GM12874 (cell line): Measurements from ENCODE around the gene SRMS.

Experiments used
- CTCF ChIP-seq: IDR thresholded peaks from 2 replicates; pipeline ENCODE4 v1.5.1; 2011; ENCODE audit warnings: low read depth, mild to moderate bottlenecking, control low read depth, low read length, moderate library complexity; ENCODE audit not compliant: insufficient read depth

Gene SRMS

GRCh38 chr20:63534831-63535651 is 12.5 kb downstream of the SRMS start:
- TF ChIP-seq CTCF = no peak

- TF ChIP-seq CTCF = no peak
Observed at GRCh38 chr20:63534427-63534830, 13.1 kb downstream of the SRMS start.

GRCh38 chr20:63533871-63534393 is 13.6 kb downstream of the SRMS start:
- no peak for TF ChIP-seq CTCF

GRCh38 chr20:63533388-63533787 is 14.2 kb downstream of the SRMS start:
- TF ChIP-seq CTCF = no peak

GRCh38 chr20:63532449-63532971 is 15.0 kb downstream of the SRMS start:
- no peak for TF ChIP-seq CTCF

GRCh38 chr20:63531686-63532448 is 15.7 kb downstream of the SRMS start:
- no peak for TF ChIP-seq CTCF

- no peak for TF ChIP-seq CTCF
Observed at GRCh38 chr20:63530788-63531160, 16.8 kb downstream of the SRMS start.
